ENCODE results near the gene MTO1. TPM values are rescaled to one million over a fixed set of nuclear protein-coding genes. Genes with fewer than 3 reads are reported as not detected.

The MTO1 gene
- total and polyA plus RNA-seq, 2 of the 4 experiments (the other 2 are of a cell fraction): 15.0 to 39.8 TPM

- no CpG with 5 or more reads among the region's 4 CpGs for WGBS, 2 experiments (ENCODE audit: extremely low coverage in 2 of 2, insufficient read length in 1 of 2)
- H3K36me3 ChIP-seq (ENCODE audit: control insufficient read depth, insufficient read depth, low read length): peaks cover 49% of the 10 kb centered on the region
- no peak overlapping the region for H2AK9ac ChIP-seq (replicated peaks; ENCODE audit: low read depth, low read length, poor library complexity)
- no peaks in the 10 kb centered on the region for H3K4me1 ChIP-seq (ENCODE audit: control insufficient read depth, insufficient read depth, low read length)
- no TSS peak for BruUV-seq (replicated peaks)
- no peak overlapping the region for H3K27ac ChIP-seq (ENCODE audit: insufficient read depth, low read length)
- DNase-seq (no peak), ATAC-seq (ENCODE audit: low read depth) (no peak)
- H3K79me1 ChIP-seq (ENCODE audit: low read depth in 1 of 2, low read length in 2 of 2): no peaks in the 10 kb centered on the region; a peak in 2 of 4 replicates
- H4K5ac ChIP-seq (ENCODE audit: low read depth, low read length): no peak overlapping the region
- H2BK15ac ChIP-seq (ENCODE audit: low read depth, low read length): no peak overlapping the region
- no peak overlapping the region for H3K4me3 ChIP-seq (ENCODE audit: insufficient read depth, low read depth, low read length)
- no peak overlapping the region for H3K4me2 ChIP-seq (ENCODE audit: low read depth, low read length)
- H3K27me3 ChIP-seq (ENCODE audit: control insufficient read depth, insufficient read depth, low read length): no peaks in the 10 kb centered on the region
- H2BK20ac ChIP-seq (ENCODE audit: low read depth, low read length): no peak overlapping the region
- no peak overlapping the region for H3K4ac ChIP-seq (ENCODE audit: low read depth, low read length)
- dilution Hi-C loops (cut with HindIII; ENCODE audit: low sequenced_read_pairs, unreplicated experiment): no loop called here
- H2AFZ ChIP-seq (replicated peaks; ENCODE audit: low read length, poor library complexity): no peak overlapping the region
- no peak overlapping the region for H3K9ac ChIP-seq (ENCODE audit: low read depth, low read length)
- H4K8ac ChIP-seq (ENCODE audit: low read depth in 2 of 2, low read length in 2 of 2): no peak overlapping the region
- TF ChIP-seq RFX5 (IDR thresholded peaks at IDR 0.05; ENCODE audit: low read depth, low read length) (no peak), CHD1 (IDR thresholded peaks at IDR 0.05; ENCODE audit: low read depth, low read length) (no peak), SMC3 (IDR thresholded peaks at IDR 0.05; ENCODE audit: low read depth, low read length) (no peak), MAFK (IDR thresholded peaks at IDR 0.05; ENCODE audit: low read depth, low read length) (no peak), FOS (IDR thresholded peaks at IDR 0.05; ENCODE audit: low read depth, low read length) (no peak)
- H4K20me1 ChIP-seq (ENCODE audit: insufficient read depth, low read length): no peaks in the 10 kb centered on the region
- H2BK120ac ChIP-seq (ENCODE audit: low read depth, low read length): no peak overlapping the region
- H3K14ac ChIP-seq (replicated peaks; ENCODE audit: low read depth, low read length): no peak overlapping the region
- H3K9me1 ChIP-seq (ENCODE audit: insufficient read depth, low read length): no peaks in the 10 kb centered on the region
- ChIA-PET CTCF (no interaction called here), POLR2A (ENCODE audit: unreplicated experiment) (no interaction called here)
- in situ Hi-C loops (cut with MboI; ENCODE audit: low sequenced_read_pairs): no loop called here
- H2BK5ac ChIP-seq (ENCODE audit: low read depth, low read length, poor library complexity, severe bottlenecking): no peak overlapping the region
- no peaks in the 10 kb centered on the region for H3K9me3 ChIP-seq (ENCODE audit: control insufficient read depth, insufficient read depth, low read length)
- no peak overlapping the region for H3K18ac ChIP-seq (ENCODE audit: low read depth, low read length)
- H3K56ac ChIP-seq (ENCODE audit: extremely low read depth, insufficient read depth, low read length): no peak overlapping the region
- H2AK5ac ChIP-seq (ENCODE audit: low read depth, low read length): no peak overlapping the region
- no peak overlapping the region for H3K23ac ChIP-seq (ENCODE audit: low read depth, low read length)
- H4K91ac ChIP-seq (ENCODE audit: insufficient read depth, low read depth, low read length): no peak overlapping the region
- intact Hi-C loops (cut with micrococcal nuclease): no loop called here
Measured at GRCh38 chr6:73477407-73477806, 15.9 kb downstream of the MTO1 start.

All from IMR-90 (cell line).